Inflammatory macrophage treated with lipopolysaccharide for 4 hours (primary cell): ENCODE results near the gene SENP3.
A peak's percentile ranks its signal among the peaks of the same experiment; 100 is the strongest.
"Not testable (repeated sequence)": the region's sequence is repeated elsewhere in the genome, so short reads cannot be mapped to it uniquely, and the experiment has no call there.

Experiments used
- DNase-seq: peaks from one replicate; pipeline ENCODE4 v3.0.0-alpha.2; 2020

SENP3 gene

DNA sequence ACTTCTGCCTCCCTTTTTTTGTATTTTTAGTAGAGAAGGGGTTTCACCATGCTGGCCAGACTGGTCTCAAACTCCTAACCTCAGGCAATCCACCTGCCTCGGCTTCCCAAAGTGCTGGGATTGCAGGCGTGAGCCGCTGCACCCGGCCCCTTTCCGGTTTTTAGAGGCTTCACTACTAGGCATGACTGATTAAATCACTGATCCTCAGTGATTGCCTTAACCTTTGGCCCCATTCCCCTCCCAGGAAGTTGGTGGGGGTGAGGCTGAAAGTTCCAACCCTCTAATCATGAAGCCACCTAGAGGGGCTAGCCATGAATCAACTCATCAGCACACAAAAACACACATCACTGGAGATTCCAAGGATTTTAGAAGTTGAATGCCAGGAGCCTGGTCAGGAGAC lies 35.8 kb downstream of the SENP3 start:
- DNase-seq, result not testable (repeated sequence)

DNA sequence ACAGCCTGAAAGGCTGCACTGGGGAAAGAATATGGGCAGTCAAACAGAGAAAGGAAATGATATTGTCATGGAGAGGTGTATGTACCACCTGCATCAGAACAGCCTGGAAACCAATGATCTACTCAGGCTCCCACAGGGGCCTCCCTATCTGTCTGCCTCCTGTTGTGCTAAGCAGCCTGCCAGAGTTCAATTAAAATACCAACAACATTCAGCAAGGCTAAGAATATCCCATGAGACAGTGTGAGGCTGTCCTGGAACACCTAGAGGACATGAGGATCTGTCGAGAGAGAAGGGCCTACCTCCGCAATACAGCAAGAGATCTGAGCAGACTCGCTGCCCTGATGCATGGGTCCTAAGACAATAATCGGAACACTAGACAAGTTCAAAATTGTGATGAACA lies 44.6 kb downstream of the SENP3 start:
- DNase-seq, result no peak

DNA sequence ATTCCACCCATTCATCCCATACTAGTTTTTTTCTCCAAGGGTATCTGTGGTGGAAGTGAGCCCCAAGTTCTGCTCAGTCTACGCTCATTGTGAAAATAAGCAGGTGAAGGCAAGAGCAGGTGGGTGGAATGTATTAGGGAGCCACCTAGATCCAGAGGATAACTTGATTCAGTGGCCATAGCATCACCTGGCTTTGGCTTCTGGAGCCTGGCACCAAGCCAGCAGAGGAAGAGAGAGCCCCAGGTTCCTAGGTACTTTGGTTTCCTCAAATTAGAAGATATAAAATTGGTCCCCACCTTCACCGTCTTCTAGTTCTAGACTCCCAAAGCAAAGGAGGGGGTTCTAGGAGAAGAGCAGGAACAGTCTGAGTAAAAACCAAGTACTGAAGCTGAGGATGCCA lies 48.9 kb downstream of the SENP3 start:
- DNase-seq, result no peak

DNA sequence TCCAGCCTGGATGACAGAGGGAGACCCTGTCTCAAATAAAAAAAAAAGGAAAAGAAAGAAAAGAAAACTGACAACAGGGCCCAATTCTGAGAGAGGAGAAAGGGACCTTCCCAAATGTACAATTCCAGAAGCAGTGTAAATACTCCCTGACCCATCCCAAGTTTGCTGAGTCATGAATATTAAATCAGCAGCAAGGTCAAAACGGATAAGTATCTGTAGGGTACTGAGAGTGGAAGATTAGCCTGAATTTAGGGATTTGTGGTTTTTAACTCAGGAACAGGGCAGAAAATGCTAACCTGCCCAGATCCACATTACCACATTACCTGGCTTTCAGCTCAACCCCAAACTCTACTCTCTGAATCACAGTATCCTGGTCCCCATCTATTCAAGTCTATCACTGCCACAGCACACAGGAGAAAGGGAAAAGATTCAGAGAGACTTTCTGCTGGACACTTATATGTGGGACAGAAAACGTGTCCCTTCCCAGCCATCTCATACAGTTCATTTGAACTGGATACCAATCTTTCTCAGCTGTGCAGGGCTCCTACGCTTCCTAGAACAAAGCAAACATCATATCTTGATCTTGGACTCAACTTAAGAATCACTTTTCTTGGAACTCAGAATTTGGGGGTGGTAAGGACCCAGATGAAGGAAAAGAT lies 50.0 kb downstream of the SENP3 start:
- DNase-seq, result no peak

DNA sequence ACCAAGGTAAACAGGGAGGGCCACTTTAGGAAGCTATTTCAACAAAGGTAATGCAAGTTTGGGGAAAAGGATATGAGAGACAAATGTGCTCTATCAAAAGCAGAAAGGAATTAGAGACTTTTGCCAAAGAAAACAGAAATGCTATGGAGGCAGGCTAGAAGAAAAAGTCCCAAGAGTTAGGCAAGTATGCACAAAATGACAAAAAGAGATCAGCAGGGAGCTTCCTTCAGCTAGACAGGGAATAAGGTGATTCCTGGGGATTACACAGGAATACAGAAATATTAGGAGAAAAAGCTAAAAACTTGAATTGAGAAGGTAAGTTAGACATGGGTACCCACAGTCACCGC lies 50.5 kb downstream of the SENP3 start:
- no peak for DNase-seq

DNA sequence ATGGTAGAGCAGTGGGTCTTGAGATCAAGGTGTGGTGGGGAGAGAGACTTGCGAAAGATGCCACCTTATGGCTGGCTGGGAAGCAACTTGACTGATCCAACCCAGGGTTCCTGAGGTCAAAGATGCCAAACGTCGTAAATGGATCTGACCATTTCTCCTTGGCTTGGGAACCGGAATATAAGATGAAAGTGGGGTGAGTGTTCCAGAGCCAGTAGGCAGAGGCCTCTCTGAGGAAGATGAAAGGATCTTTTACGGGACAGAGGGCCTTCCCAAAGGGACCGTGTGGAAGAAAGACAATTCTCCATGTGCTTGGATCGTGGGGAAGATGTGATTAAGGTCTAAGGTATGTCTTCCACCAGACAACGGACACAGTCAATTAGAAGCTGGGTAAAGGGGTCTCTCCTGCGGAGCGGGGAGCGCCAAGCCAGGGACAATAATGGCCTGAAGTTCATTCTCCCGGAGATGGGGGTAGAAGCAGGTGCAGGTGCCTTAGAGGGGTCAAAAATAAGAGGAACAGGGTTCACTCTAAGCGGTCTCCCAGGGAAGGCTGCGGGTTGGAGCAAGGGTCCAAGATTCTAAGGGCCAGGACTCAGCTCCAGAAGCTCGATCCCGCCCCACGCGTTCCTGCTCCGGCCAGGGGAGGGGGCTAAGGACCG lies 52.2 kb downstream of the SENP3 start:
- no peak for DNase-seq

DNA sequence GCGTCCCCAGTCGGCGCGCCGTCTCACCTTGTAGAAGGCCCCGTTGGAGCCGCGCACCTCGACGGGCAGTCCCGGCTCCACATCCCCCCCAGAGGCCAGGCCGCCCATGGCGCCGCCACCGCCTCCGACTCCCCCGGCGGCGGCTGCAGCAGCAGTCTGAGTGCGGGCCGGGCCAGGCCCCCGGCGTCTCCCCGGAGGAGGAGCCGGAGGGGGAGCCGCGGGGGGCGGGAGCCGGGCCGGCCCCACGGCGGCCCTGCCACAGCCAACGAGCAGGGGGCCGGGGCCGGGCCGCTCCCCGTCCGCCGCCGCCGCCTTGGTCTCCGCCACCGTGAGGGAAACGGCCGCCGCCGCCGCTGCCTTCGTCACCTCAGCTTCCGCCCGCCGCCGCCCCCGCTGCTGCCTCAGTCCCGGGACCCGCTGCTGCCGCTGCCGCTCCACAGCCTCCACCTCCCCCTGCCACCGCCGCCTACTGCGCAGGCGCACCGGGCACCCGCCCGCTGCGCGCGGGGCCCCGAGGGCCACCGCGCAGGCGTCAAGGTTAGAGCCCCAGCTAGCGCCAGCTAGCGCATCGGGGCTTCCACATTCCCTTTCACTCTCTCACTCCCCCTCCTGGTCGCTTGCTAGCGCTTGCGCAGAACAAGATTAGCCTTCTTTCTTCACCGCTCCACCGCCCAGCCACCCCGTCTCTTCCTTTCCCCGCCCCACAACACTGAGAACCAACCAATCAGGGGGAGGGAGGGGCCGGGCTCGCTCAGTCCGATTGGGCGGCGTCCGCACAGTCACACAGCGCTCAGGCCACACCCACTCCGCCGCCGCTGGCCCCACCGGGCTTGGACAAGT lies 52.9 kb downstream of the SENP3 start, which contains the start of gene FXR2:
TSS of gene FXR2 (minus strand) at position 473 of the 840 bp plus-strand sequence. CDS start at position 108, 365 bp downstream.
- peak; percentile 100 for DNase-seq

DNA sequence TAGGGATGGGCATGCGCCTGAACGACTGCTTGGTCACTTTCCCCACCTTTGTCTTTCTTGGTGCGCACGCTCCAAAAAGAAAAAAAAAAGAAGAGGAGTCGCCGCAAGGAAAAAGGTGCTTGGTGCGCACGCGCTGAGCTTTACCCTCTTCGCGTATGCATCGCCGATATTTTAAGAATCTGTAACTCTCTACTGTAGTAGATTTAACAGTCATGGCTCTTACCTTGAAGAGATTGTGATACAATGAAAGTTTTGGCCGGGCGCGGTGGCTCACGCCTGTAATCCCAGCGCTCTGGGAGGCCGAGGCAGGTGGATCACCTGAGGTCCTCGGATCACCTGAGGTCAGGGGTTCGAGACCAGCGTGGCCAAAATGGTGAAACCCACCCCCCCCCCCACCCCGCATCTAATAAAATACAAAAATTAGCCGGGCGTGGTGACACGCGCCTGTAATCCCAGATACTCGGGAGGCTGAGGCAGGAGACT lies 53.6 kb downstream of the SENP3 start:
- no peak for DNase-seq

DNA sequence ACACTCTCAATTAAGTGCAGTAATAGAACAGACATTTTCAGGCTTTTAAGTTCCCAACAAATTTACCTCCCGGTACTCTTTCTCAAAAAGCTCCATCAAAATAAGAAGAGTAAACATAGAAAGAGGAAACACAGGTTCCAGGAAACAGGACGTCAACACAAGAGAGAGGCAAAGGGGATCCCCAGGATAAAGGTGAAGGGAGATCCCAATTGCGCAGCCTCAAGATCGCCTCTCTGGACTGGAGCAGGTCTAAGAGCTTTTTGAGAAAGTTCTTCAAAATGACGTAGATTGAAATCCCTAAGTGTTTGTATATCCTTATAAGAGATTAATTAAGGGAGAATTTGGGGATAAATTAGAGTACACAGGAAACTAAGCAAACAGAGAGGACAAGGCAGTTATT lies 56.9 kb downstream of the SENP3 start:
- DNase-seq, result no peak

DNA sequence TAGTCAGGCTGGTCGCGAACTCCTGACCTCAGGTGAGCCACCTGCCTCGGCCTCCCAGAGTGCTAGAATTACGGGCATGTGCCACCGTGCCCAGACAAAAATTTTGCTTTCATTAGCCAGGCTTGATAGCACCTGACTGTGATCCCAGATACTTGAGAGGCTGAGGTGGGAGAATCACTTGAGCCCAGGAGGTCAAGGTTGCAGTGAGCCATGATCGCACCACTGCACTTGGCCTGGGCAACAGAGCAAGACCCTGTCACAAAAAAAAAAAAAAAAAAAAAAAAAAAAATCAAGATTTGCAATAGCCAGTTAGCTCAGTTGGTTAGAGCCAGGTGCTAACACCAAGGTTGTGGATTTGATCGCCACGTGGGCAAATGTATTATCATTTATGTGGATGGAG lies 59.1 kb downstream of the SENP3 start:
- no peak for DNase-seq
